Germinal center (tissue), 1 donor: ENCODE measurements around the gene CUTC.

ENCODE experiments used
- DNase-seq: peaks from one replicate; pipeline ENCODE4 v3.0.0; 2012; ENCODE audit warnings: mixed read lengths, low spot score

The CUTC gene

GRCh38 chr10:99784016-99784726, 52.1 kb downstream of the CUTC start:
- DNase-seq: no peak

GRCh38 chr10:99784727-99785441, 52.9 kb downstream of the CUTC start:
- no peak for DNase-seq

- no peak for DNase-seq
Observed at GRCh38 chr10:99785646-99786045, 53.6 kb downstream of the CUTC start.

GRCh38 chr10:99787311-99787710, 55.3 kb downstream of the CUTC start:
- DNase-seq: no peak

GRCh38 chr10:99787782-99788445, 55.9 kb downstream of the CUTC start:
- no peak for DNase-seq

- no peak for DNase-seq
Observed at GRCh38 chr10:99788598-99789256, 56.7 kb downstream of the CUTC start.

GRCh38 chr10:99791831-99792230, 59.8 kb downstream of the CUTC start:
- no peak for DNase-seq

- no peak for DNase-seq
Observed at GRCh38 chr10:99793819-99794218, 61.8 kb downstream of the CUTC start.

- DNase-seq: no peak
Observed at GRCh38 chr10:99796928-99797327, 64.9 kb downstream of the CUTC start.

GRCh38 chr10:99798031-99798430, 66.0 kb downstream of the CUTC start:
- no peak for DNase-seq

- DNase-seq: no peak
Observed at GRCh38 chr10:99798920-99799319, 66.9 kb downstream of the CUTC start.

GRCh38 chr10:99799613-99800012, 67.6 kb downstream of the CUTC start:
- DNase-seq: no peak

GRCh38 chr10:99804471-99804870, 72.4 kb downstream of the CUTC start:
- DNase-seq: no peak

- DNase-seq: no peak
Observed at GRCh38 chr10:99805190-99805589, 73.2 kb downstream of the CUTC start.
